IMR-90 (cell line): ENCODE data around the gene TNPO1. TPM values are rescaled to one million over a fixed set of nuclear protein-coding genes. Genes with fewer than 3 reads are reported as not detected.

Source experiments
- ATAC-seq: fragments of 200-7000 bp; cut with Tn5 transposase; 2 replicates; pipeline ENCODE4 v1.9.1; 2020; ENCODE audit warnings: low read depth, mild to moderate bottlenecking, moderate library complexity
- BruUV-seq: library from RNA; stranded (reverse); fragments of 400-500 nt; replicated peaks from 2 replicates; lab custom pipeline; 2021; lab: Mats Ljungman, UMichigan
- CTCF ChIA-PET: fragments of 300-600 bp; formaldehyde crosslinking; extraction: SDS; loops from one replicate; lab custom pipeline; 2021; ENCODE audit warnings: antibody characterized with exemption; lab: Yijun Ruan, JAX
- POLR2A ChIA-PET: fragments of 300-600 bp; sonication (Branson Sonifier 250); formaldehyde crosslinking; loops from one replicate; lab custom pipeline; 2022; ENCODE audit warnings: antibody characterized with exemption; ENCODE audit not compliant: unreplicated experiment; lab: Charles Lee
- DNase-seq: peaks from one replicate; pipeline ENCODE4 v3.0.0; 2013
- H2AFZ ChIP-seq: replicated peaks from 2 replicates; pipeline ENCODE3; 2013; ENCODE audit warnings: low read length, mild to moderate bottlenecking; ENCODE audit not compliant: poor library complexity
- H2AK5ac ChIP-seq: 2 replicates; pipeline ENCODE4 v1.6.1; 2013; ENCODE audit warnings: low read depth, low read length, inconsistent platforms
- H2AK9ac ChIP-seq: replicated peaks from 2 replicates; pipeline ENCODE3; 2013; ENCODE audit warnings: mild to moderate bottlenecking, low read depth, low read length, moderate library complexity; ENCODE audit not compliant: poor library complexity
- H2BK120ac ChIP-seq: 2 replicates; pipeline ENCODE4 v1.6.1; 2013; ENCODE audit warnings: low read depth, low read length, inconsistent platforms
- H2BK15ac ChIP-seq: 3 replicates; pipeline ENCODE4 v1.6.1; 2013; ENCODE audit warnings: low read depth, low read length, inconsistent platforms
- H2BK20ac ChIP-seq: 2 replicates; pipeline ENCODE4 v1.6.1; 2013; ENCODE audit warnings: low read depth, mild to moderate bottlenecking, inconsistent platforms, low read length, moderate library complexity
- H2BK5ac ChIP-seq: 2 replicates; pipeline ENCODE4 v1.6.1; 2013; ENCODE audit warnings: mild to moderate bottlenecking, low read depth, low read length, inconsistent platforms; ENCODE audit not compliant: poor library complexity, severe bottlenecking
- H3K14ac ChIP-seq: replicated peaks from 2 replicates; pipeline ENCODE4 v1.6.1; 2013; ENCODE audit warnings: low read depth, low read length, inconsistent platforms
- H3K18ac ChIP-seq: 2 replicates; pipeline ENCODE4 v1.6.1; 2013; ENCODE audit warnings: low read depth, low read length, control low read depth
- H3K23ac ChIP-seq: 2 replicates; pipeline ENCODE4 v1.6.1; 2013; ENCODE audit warnings: low read depth, low read length, inconsistent platforms
- H3K27ac ChIP-seq: 2 replicates; pipeline ENCODE4 v1.5.1; 2013; ENCODE audit warnings: mild to moderate bottlenecking, control low read depth, low read length; ENCODE audit not compliant: insufficient read depth
- H3K27me3 ChIP-seq: 2 replicates; pipeline ENCODE4 v1.6.1; 2013; ENCODE audit warnings: low read length; ENCODE audit not compliant: control insufficient read depth, insufficient read depth
- H3K36me3 ChIP-seq: 2 replicates; pipeline ENCODE4 v1.6.1; 2013; ENCODE audit warnings: low read length, mixed read lengths; ENCODE audit not compliant: control insufficient read depth, insufficient read depth
- H3K4ac ChIP-seq: 2 replicates; pipeline ENCODE4 v1.6.1; 2013; ENCODE audit warnings: low read depth, low read length, inconsistent platforms
- H3K4me1 ChIP-seq: 2 replicates; pipeline ENCODE4 v1.6.1; 2013; ENCODE audit warnings: low read length, mixed read lengths; ENCODE audit not compliant: control insufficient read depth, insufficient read depth
- H3K4me2 ChIP-seq: 2 replicates; pipeline ENCODE4 v1.6.1; 2013; ENCODE audit warnings: low read depth, mild to moderate bottlenecking, control low read depth, low read length, moderate library complexity
- H3K4me3 ChIP-seq: 2 replicates; pipeline ENCODE4 v1.5.1; 2013; ENCODE audit warnings: low read depth, mild to moderate bottlenecking, control low read depth, low read length, moderate library complexity; ENCODE audit not compliant: insufficient read depth
- H3K56ac ChIP-seq: 2 replicates; pipeline ENCODE4 v1.6.1; 2013; ENCODE audit warnings: low read length, inconsistent platforms; ENCODE audit not compliant: insufficient read depth; ENCODE audit errors: extremely low read depth
- H3K79me1 ChIP-seq, 2 experiments: 2 replicates each; pipeline ENCODE4 v1.6.1; 2013; ENCODE audit warnings: low read length in 2 of 2, inconsistent platforms in 1 of 2, low read depth in 1 of 2
- H3K9ac ChIP-seq: 2 replicates; pipeline ENCODE4 v1.6.1; 2013; ENCODE audit warnings: low read depth, low read length, control low read depth
- H3K9me1 ChIP-seq: 2 replicates; pipeline ENCODE4 v1.6.1; 2013; ENCODE audit warnings: low read length, inconsistent platforms; ENCODE audit not compliant: insufficient read depth
- H3K9me3 ChIP-seq: 2 replicates; pipeline ENCODE4 v1.6.1; 2013; ENCODE audit warnings: low read length; ENCODE audit not compliant: control insufficient read depth, insufficient read depth
- H4K20me1 ChIP-seq: 2 replicates; pipeline ENCODE4 v1.6.1; 2013; ENCODE audit warnings: low read length, inconsistent platforms; ENCODE audit not compliant: insufficient read depth
- H4K5ac ChIP-seq: 2 replicates; pipeline ENCODE4 v1.6.1; 2013; ENCODE audit warnings: mild to moderate bottlenecking, low read depth, low read length, control low read depth
- H4K8ac ChIP-seq, 2 experiments: 2 replicates each; pipeline ENCODE4 v1.6.1; 2013; ENCODE audit warnings: low read depth in 2 of 2, low read length in 2 of 2, control low read depth in 1 of 2, inconsistent platforms in 1 of 2
- H4K91ac ChIP-seq: 2 replicates; pipeline ENCODE4 v1.6.1; 2013; ENCODE audit warnings: low read depth, low read length, inconsistent platforms; ENCODE audit not compliant: insufficient read depth
- CEBPB ChIP-seq: IDR thresholded peaks from 2 replicates; pipeline ENCODE4 v1.6.1; 2012; ENCODE audit warnings: low read depth, low read length, improper control_type of control experiment
- FOS ChIP-seq: fragments of 150-350 bp; IDR thresholded peaks from 2 replicates; pipeline ENCODE4 v1.6.1; 2016; ENCODE audit warnings: low read depth, low read length
- RAD21 ChIP-seq: IDR thresholded peaks from 2 replicates; pipeline ENCODE4 v1.6.1; 2012; ENCODE audit warnings: low read length, improper control_type of control experiment
- WGBS, 2 experiments: methylation state at CpG; one replicate each; pipeline versions ENCODE4 v1.1.5 to v1.1.7; 2013; ENCODE audit warnings: missing lambda C conversion rate in 2 of 2; ENCODE audit not compliant: insufficient read length in 1 of 2; ENCODE audit errors: extremely low coverage in 2 of 2; 5-methylcytosine and 5-hydroxymethylcytosine counted together
- dilution Hi-C: fragments of 300-500 bp; cut with HindIII; formaldehyde crosslinking; loops from one replicate; pipeline ENCODE4 v1.14.3; 2018; ENCODE audit warnings: low sequenced_read_pairs; ENCODE audit not compliant: unreplicated experiment
- in situ Hi-C: fragments of 300-500 bp; cut with MboI; formaldehyde crosslinking; loops from 3 replicates; pipeline ENCODE4 v1.14.3; 2019; ENCODE audit warnings: low sequenced_read_pairs, inconsistent platforms, mixed read lengths
- intact Hi-C: fragments of 100-400 bp; cut with micrococcal nuclease; formaldehyde crosslinking; loops from 2 replicates; pipeline ENCODE4 v1.10.0; 2022
- polyA plus RNA-seq, 3 experiments: library from polyadenylated mRNA; depleted of rRNA; stranded (reverse); fragments of >200 nt; gene quantifications; 2 replicates each; pipeline ENCODE4 v1.2.3, GENCODE V29; 2012; ENCODE audit warnings: low replicate concordance in 1 of 3
- total RNA-seq: library from RNA; depleted of rRNA; stranded (reverse); fragments of >200 nt; gene quantifications from 2 replicates; pipeline ENCODE4 v1.2.3, GENCODE V29; 2012

Gene TNPO1
- total and polyA plus RNA-seq, 2 of the 4 experiments (the other 2 are of a cell fraction): 45.5 to 400 TPM

DNA sequence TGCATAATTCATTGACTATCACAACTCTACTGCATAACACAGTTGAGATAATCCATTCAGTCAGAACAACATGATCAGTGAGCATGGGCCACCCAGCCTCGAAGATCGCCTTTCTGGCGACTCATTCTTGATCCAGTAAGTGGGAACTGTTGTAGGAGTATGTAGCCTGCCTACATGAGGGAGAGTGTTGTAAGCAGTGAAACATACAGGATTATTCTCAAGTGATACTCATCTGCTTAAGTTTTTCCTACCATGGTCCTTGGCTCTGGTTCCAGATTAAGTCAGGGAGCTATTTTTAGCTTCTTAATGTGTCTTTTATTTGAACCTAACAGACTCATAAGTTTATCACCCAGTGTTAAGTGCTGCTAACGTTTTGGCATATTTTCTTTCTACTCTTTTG lies 44.0 kb downstream of the TNPO1 start:
- Histone ChIP-seq H3K14ac (peak overlapping the region; percentile 38), H2BK5ac (no peak overlapping the region), H3K23ac (peak overlapping the region; percentile 12; the same call in 1 of the 2 replicates), H4K91ac (no peak overlapping the region), H3K4ac (no peak overlapping the region), H3K4me1 (peaks cover 6% of the 10 kb centered on the region), H3K9ac (no peak overlapping the region), H2BK120ac (no peak overlapping the region), H2BK20ac (no peak overlapping the region), H2BK15ac (no peak overlapping the region), H2AFZ (no peak overlapping the region), H4K5ac (no peak overlapping the region), H2AK9ac (no peak overlapping the region), H3K56ac (no peak overlapping the region), H3K4me3 (no peak overlapping the region), H3K36me3 (peaks cover 45% of the 10 kb centered on the region), H4K8ac (no peak overlapping the region), H3K27ac (no peak overlapping the region), H3K9me3 (no peaks in the 10 kb centered on the region), H3K4me2 (no peak overlapping the region), H3K79me1 (peaks cover 23 to 43% of the 10 kb centered on the region in 2 experiments), H3K9me1 (peaks cover 12% of the 10 kb centered on the region; the same call in 1 of the 2 replicates), H2AK5ac (no peak overlapping the region), H3K18ac (no peak overlapping the region), H3K27me3 (no peaks in the 10 kb centered on the region), H4K20me1 (peaks cover 46% of the 10 kb centered on the region)
- DNase-seq (peak; percentile 76), ATAC-seq (peak; percentile 73; the same call in 1 of the 2 replicates)
- BruUV-seq: no TSS peak
- dilution Hi-C loops (no loop called here), intact Hi-C loops (loop anchor here (5.0 kb wide), 1 partner anchor 37 kb away; no protein-coding TSS in a partner anchor), in situ Hi-C loops (no loop called here)
- TF ChIP-seq RAD21 (no peak), FOS (no peak), CEBPB (peak; percentile 5; the same call in 1 of the 2 replicates)
- CTCF ChIA-PET: interaction anchor here (0.7 kb wide), 1 partner anchor 836 kb away, joined by 3 read pairs; no protein-coding TSS in a partner anchor
- POLR2A ChIA-PET: interaction anchor here (0.7 kb wide), 1 partner anchor 47 kb away, joined by 3 read pairs; no protein-coding TSS in a partner anchor
- WGBS, 2 experiments: no CpG with 5 or more reads among the region's 4 CpGs
